A549 (cell line): ENCODE data around the gene SAP30L.

Source experiments
- CTCF ChIP-seq: fragments of >200 bp; sonication (Bioruptor Twin); formaldehyde crosslinking; IDR thresholded peaks from 3 replicates; pipeline ENCODE4 v1.5.1; 2016
- ELK1 ChIP-seq: fragments of 150-350 bp; IDR thresholded peaks from 2 replicates; pipeline ENCODE4 v1.6.1; 2014; ENCODE audit warnings: low read depth, mild to moderate bottlenecking, low read length
- EP300 ChIP-seq, 2 experiments: fragments of >200 bp; sonication (Bioruptor Twin); formaldehyde crosslinking; IDR thresholded peaks; 2 replicates in 1 of 2; 3 replicates in 1 of 2; pipeline ENCODE4 v1.6.1; 2016 to 2017
- HMGXB4 ChIP-seq: fragments of 250-450 bp; sonication (Bioruptor Pico); IDR thresholded peaks from 2 replicates; pipeline ENCODE4 v1.5.0; 2021; ENCODE audit warnings: mild to moderate bottlenecking, moderate library complexity, borderline replicate concordance
- JUN ChIP-seq, 2 experiments: fragments of >200 bp; sonication (Bioruptor Twin); formaldehyde crosslinking; IDR thresholded peaks; 2 replicates in 1 of 2; 3 replicates in 1 of 2; pipeline ENCODE4 v1.6.1; 2016 to 2017
- PBX3 ChIP-seq: IDR thresholded peaks from 2 replicates; pipeline ENCODE4 v1.6.1; 2012
- POLR2A ChIP-seq: IDR thresholded peaks from 2 replicates; pipeline ENCODE4 v1.6.1; 2012; ENCODE audit warnings: mild to moderate bottlenecking, low read length
- POLR2AphosphoS2 ChIP-seq: conservative IDR thresholded peaks from 2 replicates; pipeline ENCODE4 v1.6.1; 2012; ENCODE audit warnings: low read length, improper control_type of control experiment, inconsistent platforms
- TF ChIP-seq, protein P1 (sequence below): fragments of 450-650 bp; IDR thresholded peaks from 2 replicates; pipeline ENCODE4 v1.6.1; 2014; ENCODE audit warnings: antibody characterized with exemption

GRCh38 chr5:154429341-154429740, 16.5 kb upstream of the SAP30L start:
- no peak for TF ChIP-seq CTCF
- no peak for TF ChIP-seq POLR2A
- TF ChIP-seq ELK1, result no peak
- TF ChIP-seq PBX3, result no peak
- TF ChIP-seq, protein P1, sequence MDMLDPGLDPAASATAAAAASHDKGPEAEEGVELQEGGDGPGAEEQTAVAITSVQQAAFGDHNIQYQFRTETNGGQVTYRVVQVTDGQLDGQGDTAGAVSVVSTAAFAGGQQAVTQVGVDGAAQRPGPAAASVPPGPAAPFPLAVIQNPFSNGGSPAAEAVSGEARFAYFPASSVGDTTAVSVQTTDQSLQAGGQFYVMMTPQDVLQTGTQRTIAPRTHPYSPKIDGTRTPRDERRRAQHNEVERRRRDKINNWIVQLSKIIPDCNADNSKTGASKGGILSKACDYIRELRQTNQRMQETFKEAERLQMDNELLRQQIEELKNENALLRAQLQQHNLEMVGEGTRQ, result no peak
- TF ChIP-seq JUN (IDR thresholded peaks at IDR 0.05), result no peak
- no peak for TF ChIP-seq POLR2AphosphoS2
- no peak for TF ChIP-seq HMGXB4 (CRISPR knock-in tag)
- no peak for TF ChIP-seq EP300 (IDR thresholded peaks at IDR 0.05)
